ENCODE data around the gene CANT1. TPM values are rescaled to one million over a fixed set of nuclear protein-coding genes. Genes with fewer than 3 reads are reported as not detected.

The CANT1 gene
- total RNA-seq, 3 donors from 2014 or later (not counting 1 experiment from before 2014, with no cell fraction given), result 40.0 to 58.8 (median 53.4) TPM

DNA sequence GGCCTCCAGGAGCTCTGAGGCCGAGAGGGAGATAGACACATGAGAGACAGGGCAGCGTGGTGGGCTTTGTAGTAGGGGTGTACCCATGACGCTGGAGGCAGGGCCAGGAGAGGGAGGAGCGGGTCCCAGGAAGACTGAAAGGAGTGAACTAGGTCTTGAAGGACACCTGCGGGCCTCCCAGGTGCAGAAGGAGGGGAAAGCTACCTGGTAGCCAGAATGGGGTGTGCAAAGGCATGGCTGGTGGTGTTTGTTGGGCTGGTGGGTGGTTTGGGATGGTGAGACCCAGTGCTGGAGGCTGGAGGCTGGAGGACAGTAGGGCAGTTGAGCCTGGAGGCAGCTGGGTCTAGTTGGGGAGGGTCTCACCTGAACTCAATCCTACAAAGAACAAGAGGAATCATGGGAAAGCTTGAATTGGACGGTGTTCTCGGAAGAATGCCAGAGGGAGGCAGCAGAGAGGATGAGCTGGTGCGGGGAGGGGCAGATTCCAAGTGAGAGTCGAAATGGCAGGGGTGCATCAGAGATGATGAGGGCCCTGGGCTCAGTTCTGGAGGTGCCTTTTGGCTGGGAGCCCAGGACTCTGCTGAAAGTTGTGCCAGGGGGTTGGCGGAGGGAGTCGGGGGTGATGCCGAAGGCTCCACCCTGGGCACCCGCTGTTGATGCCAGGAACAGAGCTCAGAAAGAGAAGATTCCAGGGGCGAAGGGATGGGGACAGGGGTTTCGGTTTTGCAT lies 35.6 kb upstream of the CANT1 start:
- Mint-ChIP-seq H3K36me3 (no peaks in the 10 kb centered on the region), H3K4me3 (no peak overlapping the region), H3K4me1 (peaks cover 0 to 10% of the 10 kb centered on the region in 2 donors), H3K9me3 (no peaks in the 10 kb centered on the region), H3K27ac (no peak overlapping the region), H3K27me3 (ENCODE audit: low read depth in 2 of 2) (peaks cover 7 to 16% of the 10 kb centered on the region in 2 donors)
- TF ChIP-seq, protein P1, sequence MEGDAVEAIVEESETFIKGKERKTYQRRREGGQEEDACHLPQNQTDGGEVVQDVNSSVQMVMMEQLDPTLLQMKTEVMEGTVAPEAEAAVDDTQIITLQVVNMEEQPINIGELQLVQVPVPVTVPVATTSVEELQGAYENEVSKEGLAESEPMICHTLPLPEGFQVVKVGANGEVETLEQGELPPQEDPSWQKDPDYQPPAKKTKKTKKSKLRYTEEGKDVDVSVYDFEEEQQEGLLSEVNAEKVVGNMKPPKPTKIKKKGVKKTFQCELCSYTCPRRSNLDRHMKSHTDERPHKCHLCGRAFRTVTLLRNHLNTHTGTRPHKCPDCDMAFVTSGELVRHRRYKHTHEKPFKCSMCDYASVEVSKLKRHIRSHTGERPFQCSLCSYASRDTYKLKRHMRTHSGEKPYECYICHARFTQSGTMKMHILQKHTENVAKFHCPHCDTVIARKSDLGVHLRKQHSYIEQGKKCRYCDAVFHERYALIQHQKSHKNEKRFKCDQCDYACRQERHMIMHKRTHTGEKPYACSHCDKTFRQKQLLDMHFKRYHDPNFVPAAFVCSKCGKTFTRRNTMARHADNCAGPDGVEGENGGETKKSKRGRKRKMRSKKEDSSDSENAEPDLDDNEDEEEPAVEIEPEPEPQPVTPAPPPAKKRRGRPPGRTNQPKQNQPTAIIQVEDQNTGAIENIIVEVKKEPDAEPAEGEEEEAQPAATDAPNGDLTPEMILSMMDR (IDR thresholded peaks at IDR 0.05), result no peak
- WGBS (ENCODE audit: insufficient coverage), result 81% methylated on average over 15 of the region's 15 CpGs
- no peaks in the 10 kb centered on the region for H3K4me1 ChIP-seq (ENCODE audit: control insufficient read depth, insufficient read depth, low read length)
- ATAC-seq (no peak), DNase-seq (no peak)
- no peak overlapping the region for H3K27ac ChIP-seq (ENCODE audit: low read length)
- H3K27me3 ChIP-seq (ENCODE audit: control insufficient read depth, insufficient read depth, low read length), result peaks cover 5% of the 10 kb centered on the region
- no peak overlapping the region for H3K4me3 ChIP-seq (ENCODE audit: low read length)
- intact Hi-C loops (cut with micrococcal nuclease), result loop anchor here (5.0 kb wide), 1 partner anchor 662 kb away; no protein-coding TSS in a partner anchor
- H3K36me3 ChIP-seq (ENCODE audit: control insufficient read depth, insufficient read depth, low read length), result no peaks in the 10 kb centered on the region
- no peaks in the 10 kb centered on the region for H3K9me3 ChIP-seq (ENCODE audit: control insufficient read depth, insufficient read depth, low read length)

DNA sequence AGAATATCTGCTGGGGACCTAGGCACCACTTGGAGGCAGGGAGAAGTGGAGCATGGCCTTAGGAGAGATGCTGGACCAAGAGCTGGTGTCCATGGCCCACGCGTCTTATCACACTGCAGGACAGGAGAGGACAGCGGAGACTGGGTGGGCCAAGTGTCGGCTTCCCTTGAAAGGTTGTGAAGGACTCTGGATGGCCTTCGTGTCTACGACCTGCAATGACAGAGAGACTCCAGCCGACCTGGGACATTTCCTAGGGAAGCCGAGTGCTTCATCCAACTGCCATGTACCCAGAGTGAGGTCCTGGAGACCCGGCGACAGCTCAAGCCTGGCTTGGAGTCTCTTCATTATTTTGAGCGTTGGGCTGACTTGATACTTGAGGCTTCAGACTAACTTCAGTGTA lies 34.9 kb upstream of the CANT1 start:
- 91% methylated on average over 11 of the region's 11 CpGs for WGBS (ENCODE audit: insufficient coverage)
- ATAC-seq (no peak), DNase-seq (no peak)
- Mint-ChIP-seq H3K27me3 (ENCODE audit: low read depth in 2 of 2) (peaks cover 7 to 15% of the 10 kb centered on the region in 2 donors), H3K4me1 (peaks cover 0 to 10% of the 10 kb centered on the region in 2 donors), H3K27ac (no peak overlapping the region), H3K36me3 (no peaks in the 10 kb centered on the region), H3K9me3 (no peaks in the 10 kb centered on the region), H3K4me3 (no peak overlapping the region)
- intact Hi-C loops (cut with micrococcal nuclease), result no loop called here
- no peaks in the 10 kb centered on the region for H3K4me1 ChIP-seq (ENCODE audit: control insufficient read depth, insufficient read depth, low read length)
- TF ChIP-seq, protein P1 (IDR thresholded peaks at IDR 0.05), result no peak
- H3K9me3 ChIP-seq (ENCODE audit: control insufficient read depth, insufficient read depth, low read length), result no peaks in the 10 kb centered on the region
- no peaks in the 10 kb centered on the region for H3K36me3 ChIP-seq (ENCODE audit: control insufficient read depth, insufficient read depth, low read length)
- no peak overlapping the region for H3K27ac ChIP-seq (ENCODE audit: low read length)
- peaks cover 5% of the 10 kb centered on the region for H3K27me3 ChIP-seq (ENCODE audit: control insufficient read depth, insufficient read depth, low read length)
- H3K4me3 ChIP-seq (ENCODE audit: low read length), result no peak overlapping the region

- peaks cover 0 to 10% of the 10 kb centered on the region in 2 donors for H3K4me1 Mint-ChIP-seq
- intact Hi-C loops (cut with micrococcal nuclease), result no loop called here
These were observed 34.4 kb upstream of the CANT1 start for GRCh38 chr17:79043931-79044320.

More at GRCh38 chr17:79043931-79044320, 34.4 kb upstream of the CANT1 start:
- no peak for ATAC-seq
- no peaks in the 10 kb centered on the region for H3K36me3 ChIP-seq (ENCODE audit: control insufficient read depth, insufficient read depth, low read length)
- H3K27ac ChIP-seq (ENCODE audit: low read length), result no peak overlapping the region
- H3K9me3 Mint-ChIP-seq, result no peaks in the 10 kb centered on the region
- no peaks in the 10 kb centered on the region for H3K4me1 ChIP-seq (ENCODE audit: control insufficient read depth, insufficient read depth, low read length)
- H3K4me3 ChIP-seq (ENCODE audit: low read length), result no peak overlapping the region
- WGBS (ENCODE audit: insufficient coverage), result 86% methylated on average over 12 of the region's 12 CpGs
- peaks cover 7 to 15% of the 10 kb centered on the region in 2 donors for H3K27me3 Mint-ChIP-seq (ENCODE audit: low read depth in 2 of 2)
- H3K27ac Mint-ChIP-seq, result no peak overlapping the region
- H3K27me3 ChIP-seq (ENCODE audit: control insufficient read depth, insufficient read depth, low read length), result peaks cover 5% of the 10 kb centered on the region
- TF ChIP-seq, protein P1 (IDR thresholded peaks at IDR 0.05), result no peak
- DNase-seq, result no peak
- H3K4me3 Mint-ChIP-seq, result no peak overlapping the region
- H3K36me3 Mint-ChIP-seq, result no peaks in the 10 kb centered on the region
- H3K9me3 ChIP-seq (ENCODE audit: control insufficient read depth, insufficient read depth, low read length), result no peaks in the 10 kb centered on the region
